Hematopoietic multipotent progenitor cell treated with erythropoietin and hydrocortisone succinate and interleukin-3 and kit ligand, for 8 days (in vitro differentiated cells): ENCODE data around the gene RNF157.

Experiments
- DNase-seq: peaks from one replicate; pipeline ENCODE4 v3.0.0-alpha.2; 2015

Gene RNF157

GRCh38 chr17:76240461-76241203 lies at the start of gene RNF157:
Gene RNF157 (minus strand): TSS chr17:76240493. CDS start chr17:76240240, 253 bp downstream.
- no peak for DNase-seq

DNA sequence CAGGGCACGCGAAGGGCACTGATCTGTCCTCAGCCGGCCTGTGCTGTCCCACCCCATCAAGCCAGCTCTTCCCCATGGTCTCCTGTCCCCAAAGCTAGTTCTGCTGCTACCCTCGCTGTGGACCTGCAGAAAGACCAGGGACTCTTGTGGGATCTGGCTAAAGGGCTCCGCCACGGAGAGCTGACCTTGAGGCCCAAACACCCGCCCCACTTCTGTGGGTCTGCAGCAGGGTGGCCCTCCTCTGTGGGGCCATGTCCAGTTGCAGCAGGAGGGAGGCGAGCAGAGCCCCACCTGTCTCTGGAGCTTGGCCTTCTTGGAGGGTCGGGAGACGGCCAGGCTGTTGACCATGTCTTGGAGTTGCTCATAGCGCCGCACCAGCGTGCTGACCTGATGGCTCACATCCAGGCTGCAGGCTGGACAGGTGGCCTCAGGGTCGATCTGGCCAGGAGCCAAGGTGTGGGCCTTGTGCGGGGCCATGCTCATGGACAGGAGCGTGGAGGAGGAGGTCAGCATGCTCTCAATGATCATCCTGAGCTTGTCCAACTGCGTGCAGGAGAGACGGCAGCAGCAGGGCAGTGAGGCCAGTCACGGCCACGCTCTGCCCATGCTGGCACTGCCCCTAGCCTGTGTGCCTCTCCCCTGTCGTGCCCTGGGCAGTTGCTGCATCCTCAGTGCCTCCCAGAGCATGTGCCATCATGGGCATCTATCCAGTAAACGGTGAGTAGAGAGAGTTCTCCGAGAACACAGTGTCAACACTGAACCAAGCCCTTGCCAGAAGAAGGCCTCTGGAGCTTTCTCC lies 41.5 kb upstream of the RNF157 start:
- no peak for DNase-seq

- DNase-seq, result no peak
Observed at GRCh38 chr17:76280650-76281049, 40.4 kb upstream of the RNF157 start.

DNA sequence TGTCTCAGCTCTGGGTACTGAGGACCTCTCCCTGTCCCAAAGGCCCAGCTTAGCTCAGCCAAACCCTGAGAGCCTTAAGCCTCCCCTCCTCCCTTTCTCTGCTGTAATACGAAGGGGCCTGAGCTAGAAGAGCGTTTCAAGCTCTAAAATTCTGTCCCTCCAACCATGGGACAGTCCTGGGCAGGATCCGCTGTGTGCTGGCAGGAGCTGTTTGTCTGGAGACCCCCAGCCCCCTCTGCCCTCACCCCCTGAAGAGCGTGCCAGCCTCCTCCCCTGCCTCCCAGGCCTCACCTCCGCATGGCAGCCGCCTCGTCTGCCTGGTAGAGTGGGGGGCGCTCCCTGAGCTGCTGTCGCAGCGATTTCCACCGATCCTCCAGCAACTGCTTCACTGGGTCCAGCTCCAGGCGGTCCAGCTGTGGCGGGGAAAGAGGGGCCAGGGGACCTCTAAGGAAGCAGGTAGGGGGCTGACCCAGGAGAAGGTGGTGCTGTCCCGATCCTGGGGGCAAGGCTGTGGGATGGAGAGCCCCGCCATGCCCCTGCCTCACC lies 39.5 kb upstream of the RNF157 start:
- no peak for DNase-seq

DNA sequence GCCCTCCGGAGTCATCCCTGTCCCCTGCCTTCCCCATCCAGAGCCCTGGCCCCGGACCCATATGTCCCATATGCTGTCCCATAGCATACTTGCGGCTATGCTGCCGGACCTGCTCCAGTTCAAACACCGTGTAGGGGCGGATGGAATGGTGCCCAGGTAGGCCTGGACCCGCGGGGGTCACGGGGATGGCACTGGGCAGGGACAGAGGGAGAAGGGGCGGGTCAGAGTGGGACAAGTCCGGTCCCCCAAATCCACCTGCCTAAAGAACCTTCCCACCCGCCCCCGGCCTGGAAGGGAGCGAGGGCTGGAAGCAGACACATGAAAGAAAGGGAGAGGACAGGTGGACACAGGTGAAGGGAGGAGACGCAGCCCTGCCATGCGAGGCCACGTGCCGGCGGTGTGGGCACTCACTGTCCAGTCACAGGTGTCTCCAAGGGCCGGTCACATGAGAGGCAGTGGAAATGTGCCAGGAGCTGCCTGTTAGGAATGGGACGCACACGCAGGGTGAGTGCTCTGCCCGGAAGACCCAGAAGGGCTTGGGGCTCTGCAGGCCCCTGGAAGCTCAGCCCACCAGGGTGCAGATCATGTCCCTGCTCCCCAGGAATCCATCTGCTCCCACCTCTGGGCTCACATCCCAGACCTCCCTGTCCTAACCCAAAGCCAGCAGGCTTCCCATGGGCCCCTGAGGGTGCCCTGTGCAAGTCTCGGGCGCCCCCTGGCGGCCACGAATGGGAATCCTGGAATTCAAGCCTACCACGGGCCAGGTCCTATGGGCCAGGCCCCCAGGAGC lies 38.9 kb upstream of the RNF157 start:
- peak; percentile 75 for DNase-seq

- no peak for DNase-seq
Observed at GRCh38 chr17:76278268-76278908, 38.1 kb upstream of the RNF157 start.

GRCh38 chr17:76277300-76278267 lies 37.3 kb upstream of the RNF157 start:
- no peak for DNase-seq

- no peak for DNase-seq
Observed at GRCh38 chr17:76276461-76277299, 36.4 kb upstream of the RNF157 start.

GRCh38 chr17:76276069-76276431 lies 35.8 kb upstream of the RNF157 start:
- DNase-seq, result no peak

- DNase-seq, result no peak
Observed at GRCh38 chr17:76275382-76276068, 35.2 kb upstream of the RNF157 start.

GRCh38 chr17:76274112-76274956 lies 34.0 kb upstream of the RNF157 start:
- DNase-seq, result no peak

DNA sequence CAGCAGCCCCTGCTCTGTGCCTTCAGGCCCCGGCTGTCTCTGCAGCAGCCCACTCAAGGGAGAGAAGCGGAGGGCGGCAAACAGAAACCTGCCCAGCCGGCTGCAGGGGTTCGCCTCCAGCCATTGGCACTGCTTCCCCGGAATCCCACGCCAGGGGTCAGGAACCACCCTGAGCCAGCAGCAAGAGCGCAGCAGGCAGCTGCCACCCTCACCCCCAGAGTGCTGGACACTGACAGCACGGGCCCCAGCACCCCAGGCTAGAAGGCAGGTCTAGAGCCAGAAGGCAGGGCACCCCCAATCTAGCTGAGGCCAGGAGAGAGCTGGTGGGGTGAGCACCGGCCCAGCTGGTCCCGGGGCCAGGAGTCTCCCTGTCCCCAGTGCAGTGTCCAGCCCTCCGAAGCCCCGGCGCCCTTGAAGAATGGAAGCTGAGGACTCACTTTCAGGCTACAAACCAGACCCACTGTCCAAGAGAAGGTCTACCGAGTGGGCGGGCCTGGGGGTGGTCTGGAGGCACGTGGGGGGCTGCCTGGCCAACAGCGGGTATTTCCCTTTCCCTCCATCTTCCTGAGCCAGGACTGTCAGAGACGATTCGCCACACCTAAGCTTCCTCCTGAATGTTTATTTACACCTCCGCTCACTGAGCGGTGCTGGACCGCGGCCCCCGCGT lies 33.3 kb upstream of the RNF157 start:
- DNase-seq, result no peak

- DNase-seq, result no peak
Observed at GRCh38 chr17:76272541-76273444, 32.5 kb upstream of the RNF157 start.

GRCh38 chr17:76271669-76272540 lies 31.6 kb upstream of the RNF157 start:
- DNase-seq, result no peak

- DNase-seq, result no peak
Observed at GRCh38 chr17:76270770-76271668, 30.7 kb upstream of the RNF157 start.
